GM21381 (cell line): ENCODE data around the gene RPRD1B.

Experiments used
- ATAC-seq: cut with Tn5 transposase; IDR thresholded peaks from one replicate; pipeline ENCODE4 v1.9.1; 2021; ENCODE audit warnings: mild to moderate bottlenecking, moderate library complexity; ENCODE audit not compliant: unreplicated experiment

Gene RPRD1B

DNA sequence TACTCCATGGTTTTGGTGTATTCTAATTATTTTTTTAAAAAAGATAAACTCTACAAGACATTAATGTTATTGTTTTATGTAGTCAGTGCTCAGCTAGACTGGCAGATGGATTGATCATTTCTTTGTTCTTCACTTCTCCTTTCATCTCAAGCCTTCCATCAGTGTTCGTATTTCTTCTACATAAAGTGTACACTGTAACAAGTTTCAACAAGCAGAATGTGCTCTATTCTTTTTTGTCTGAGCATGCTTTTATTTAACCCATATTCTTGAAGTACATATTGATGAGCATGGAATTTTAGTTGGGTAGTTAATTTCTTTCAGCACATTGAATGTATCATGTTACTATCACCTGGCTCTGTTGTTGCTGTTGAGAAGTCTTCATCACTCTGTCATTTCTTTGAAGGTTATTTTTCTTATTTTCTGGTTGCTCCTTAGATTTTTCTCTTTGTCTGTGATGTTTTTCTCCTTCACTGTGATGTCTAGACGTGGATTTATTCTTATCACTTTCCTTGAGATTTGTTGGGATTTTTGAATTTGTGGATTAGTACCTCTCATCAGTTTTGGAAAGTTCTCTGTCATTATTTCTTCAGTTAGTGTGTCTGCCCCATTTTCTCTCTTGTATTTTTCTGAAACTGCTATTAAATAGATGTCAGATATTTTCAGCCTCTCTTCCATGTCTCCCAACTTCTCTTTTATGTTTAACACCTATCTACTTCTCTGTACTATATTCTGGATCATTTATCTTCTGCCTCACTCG lies 83.0 kb downstream of the RPRD1B start:
- no peak for ATAC-seq

DNA sequence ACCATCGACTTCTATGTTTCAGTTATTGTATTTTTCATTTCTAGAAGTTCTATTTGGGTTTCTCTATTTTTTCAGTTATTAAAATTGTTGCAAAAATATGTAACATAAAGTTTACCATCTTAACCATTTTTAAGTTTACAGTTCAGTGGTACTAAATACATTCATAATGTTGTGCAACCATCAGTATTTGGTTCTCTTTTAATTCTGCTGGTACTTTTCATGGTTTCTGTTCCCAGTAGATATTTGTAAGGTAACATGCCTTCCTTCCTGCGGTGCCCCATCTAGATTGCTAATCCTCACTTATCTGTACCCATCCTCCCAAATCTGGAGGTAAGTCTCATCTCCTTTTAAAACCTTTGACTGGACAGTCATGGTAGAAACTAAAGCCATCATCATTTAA lies 83.7 kb downstream of the RPRD1B start:
- no peak for ATAC-seq

- no peak for ATAC-seq
These were observed 84.1 kb downstream of the RPRD1B start for GRCh38 chr20:38117635-38118034.

GRCh38 chr20:38119446-38119845 lies 85.9 kb downstream of the RPRD1B start:
- ATAC-seq: no peak

DNA sequence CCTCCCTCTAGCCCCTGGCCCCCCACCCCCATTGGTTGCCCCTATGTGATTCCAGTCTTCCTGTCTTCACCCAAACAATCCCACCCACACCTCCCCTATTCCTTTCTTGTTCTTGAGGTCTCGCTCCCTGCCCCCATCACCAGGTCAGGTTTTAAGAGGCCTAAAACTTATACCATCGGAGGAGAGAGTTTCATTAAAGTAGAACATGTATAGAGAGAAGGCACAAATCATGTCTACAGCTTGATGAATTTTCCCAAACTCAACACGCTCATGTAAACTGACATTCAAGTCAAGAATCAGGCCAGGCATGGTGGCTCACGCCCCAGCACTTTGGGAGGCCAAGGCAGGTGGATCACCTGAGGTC lies 87.1 kb downstream of the RPRD1B start:
- no peak for ATAC-seq

GRCh38 chr20:38121741-38122140 lies 88.2 kb downstream of the RPRD1B start:
- ATAC-seq: no peak

DNA sequence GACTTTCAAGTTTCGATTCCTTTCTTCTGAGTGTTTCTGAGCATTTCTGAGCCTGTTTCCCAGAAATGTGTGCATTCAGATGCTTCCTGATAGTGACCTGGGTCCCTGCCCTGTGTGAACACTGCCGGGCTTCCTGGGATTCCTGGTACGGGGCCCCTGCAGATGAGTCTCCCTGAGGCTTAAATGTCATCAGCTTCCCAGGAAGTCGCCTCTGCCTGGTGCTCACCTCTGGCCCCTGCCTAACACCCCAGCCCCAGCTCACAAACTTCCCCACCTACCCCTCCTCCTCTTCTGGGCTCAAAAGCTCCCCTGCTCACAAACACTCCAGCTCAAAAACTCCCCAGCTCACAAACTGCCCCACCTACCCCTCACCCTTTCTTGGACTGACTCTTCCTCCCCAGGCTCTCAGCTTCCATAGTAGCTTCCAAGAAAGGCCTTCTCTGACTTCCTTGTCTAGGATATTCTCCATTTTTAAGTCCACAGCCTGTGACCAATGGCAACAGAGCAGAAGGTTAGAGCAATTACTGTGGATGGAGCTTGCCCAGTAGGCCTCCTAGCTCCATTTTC lies 89.6 kb downstream of the RPRD1B start:
- ATAC-seq: no peak

GRCh38 chr20:38125157-38126056 lies 91.9 kb downstream of the RPRD1B start:
- no peak for ATAC-seq

- ATAC-seq: no peak
These were observed 92.8 kb downstream of the RPRD1B start for GRCh38 chr20:38126146-38126921.

DNA sequence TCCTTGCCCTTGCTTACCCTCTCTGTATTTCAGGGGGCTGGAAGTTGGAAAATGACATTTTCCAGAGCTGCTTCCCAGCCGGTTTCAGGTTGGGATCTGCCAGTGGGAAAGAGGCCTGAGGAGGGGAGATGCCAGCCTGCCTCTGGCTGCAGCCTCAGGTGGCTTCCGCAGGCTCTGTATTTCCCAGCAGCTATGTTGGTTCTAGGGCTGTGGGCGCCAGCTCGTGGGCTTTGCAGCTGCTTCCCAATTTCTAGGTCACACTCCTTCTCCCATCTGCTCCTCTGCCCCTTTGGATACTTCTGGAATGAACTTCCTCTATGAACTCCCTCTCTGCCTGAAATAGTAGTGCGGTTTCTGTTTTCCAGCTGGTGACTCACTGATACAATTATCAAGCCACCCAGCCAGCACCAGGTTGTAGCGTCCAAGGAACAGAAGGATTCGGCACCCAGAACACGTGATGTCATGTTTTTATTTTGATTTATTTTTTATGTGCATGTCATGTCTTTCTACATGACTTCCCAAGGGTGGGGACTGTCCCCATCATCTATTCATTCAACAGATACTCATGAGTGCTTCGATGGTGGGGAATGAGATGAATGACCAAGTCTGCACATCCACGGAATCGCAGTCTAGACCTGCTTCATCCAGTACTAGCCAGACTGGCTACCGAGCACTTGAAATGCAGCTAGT lies 93.5 kb downstream of the RPRD1B start:
- no peak for ATAC-seq

GRCh38 chr20:38127920-38128528 lies 94.5 kb downstream of the RPRD1B start:
- no peak for ATAC-seq

DNA sequence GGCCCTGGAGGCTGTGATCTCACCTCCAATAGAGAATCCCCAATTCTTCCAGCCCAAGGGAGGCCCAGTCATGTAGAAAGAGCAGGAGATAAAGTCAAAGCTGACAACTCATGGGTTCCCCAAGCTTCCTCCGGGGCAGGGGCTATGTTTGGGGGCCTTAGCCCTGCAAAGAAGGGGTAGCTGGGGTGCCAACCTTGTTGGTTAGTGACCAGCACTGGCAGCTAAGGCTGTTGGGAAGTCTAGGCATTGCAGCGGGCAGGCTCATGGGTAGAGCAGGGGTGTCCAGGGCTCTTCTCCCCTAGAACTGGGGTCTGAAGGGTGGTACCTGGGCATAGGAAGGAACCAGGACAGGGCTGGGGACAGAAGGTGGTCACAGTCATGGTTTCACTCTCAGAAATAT lies 95.1 kb downstream of the RPRD1B start:
- no peak for ATAC-seq

DNA sequence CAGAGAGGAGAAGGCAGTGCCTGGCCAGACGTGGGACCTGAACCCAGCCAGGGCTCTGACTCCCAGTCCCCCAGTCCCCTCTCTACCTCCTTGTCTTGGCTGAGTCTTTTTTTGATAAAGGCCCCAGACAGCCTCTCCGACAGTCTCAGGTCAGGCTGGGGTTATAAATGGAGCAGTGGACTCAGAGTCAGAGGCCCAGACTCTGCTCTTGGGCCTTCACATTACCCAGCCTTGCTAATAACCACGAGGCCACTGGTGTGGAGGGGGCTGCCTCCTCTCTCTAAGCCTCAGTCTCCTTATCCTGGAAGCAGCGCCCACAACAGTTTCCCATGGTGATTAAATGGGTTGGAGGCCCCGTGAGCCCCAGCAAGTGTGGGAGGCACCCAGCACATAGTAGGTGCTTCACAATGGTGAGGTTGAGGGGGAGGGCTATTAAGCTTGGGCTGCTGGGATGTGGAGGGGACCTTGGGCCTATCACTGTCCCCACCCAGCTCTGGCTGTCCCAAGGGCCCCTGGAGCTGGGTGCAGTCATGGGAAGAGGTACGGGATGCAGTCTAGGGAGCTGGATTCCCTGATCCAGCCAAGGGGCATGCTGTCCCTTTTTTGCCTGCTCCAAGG lies 95.8 kb downstream of the RPRD1B start:
- no peak for ATAC-seq

DNA sequence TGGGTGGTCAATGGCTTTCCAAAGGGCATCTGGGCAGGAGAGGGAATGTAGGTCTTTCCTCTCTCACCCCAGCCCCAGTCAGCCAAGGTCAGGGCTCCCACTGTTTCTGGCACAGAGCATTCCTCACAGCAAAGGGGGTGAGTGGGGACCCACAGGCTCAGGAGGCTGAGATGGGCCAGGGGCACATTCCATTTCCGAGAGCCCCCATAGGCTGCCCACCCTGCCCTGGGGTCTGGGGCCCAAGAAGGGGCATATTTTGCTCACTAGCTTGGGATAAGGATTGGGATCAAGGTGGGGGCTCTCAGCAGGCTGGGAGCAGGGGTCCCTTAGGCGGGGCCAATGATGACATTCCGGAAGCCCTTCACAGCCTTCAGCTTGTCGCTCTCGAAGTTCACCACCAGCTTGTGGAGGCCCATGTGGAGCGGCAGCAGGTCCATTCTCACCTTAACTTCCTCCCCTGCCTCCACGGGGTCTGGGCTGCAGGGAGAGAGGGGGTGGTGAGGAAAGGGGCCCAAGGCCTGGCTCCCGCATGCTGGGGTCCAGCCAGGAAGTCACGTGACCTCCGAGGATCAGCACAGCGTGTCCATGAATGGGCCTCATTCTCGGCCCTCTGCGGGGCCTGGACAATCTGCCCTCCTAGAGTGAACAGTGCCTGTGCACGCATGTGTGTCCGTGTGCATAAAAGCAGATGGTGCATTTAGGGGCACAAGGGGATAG lies 96.5 kb downstream of the RPRD1B start:
- ATAC-seq: no peak

- ATAC-seq: no peak
These were observed 97.4 kb downstream of the RPRD1B start for GRCh38 chr20:38130687-38131587.

- no peak for ATAC-seq
These were observed 98.1 kb downstream of the RPRD1B start for GRCh38 chr20:38131588-38132121.

GRCh38 chr20:38132156-38132909 lies 98.8 kb downstream of the RPRD1B start:
- no peak for ATAC-seq
